CD4-positive, alpha-beta T cell treated with Interferon gamma for 1 hour (primary cell): ENCODE results near the gene ROBO4.

Experiments
- DNase-seq: peaks from one replicate; pipeline ENCODE4 v3.0.0-alpha.2; 2020

The ROBO4 gene

GRCh38 chr11:124872741-124873140 lies 24.9 kb downstream of the ROBO4 start:
- no peak for DNase-seq

- DNase-seq: no peak
These were observed 25.4 kb downstream of the ROBO4 start for GRCh38 chr11:124872280-124872679.

GRCh38 chr11:124870430-124870829 lies 27.2 kb downstream of the ROBO4 start:
- DNase-seq: no peak

GRCh38 chr11:124869856-124870387 lies 27.7 kb downstream of the ROBO4 start:
- no peak for DNase-seq

GRCh38 chr11:124869331-124869730 lies 28.3 kb downstream of the ROBO4 start:
- DNase-seq: no peak

GRCh38 chr11:124868331-124869274 lies 29.1 kb downstream of the ROBO4 start:
- DNase-seq: no peak

GRCh38 chr11:124867700-124868099 lies 30.0 kb downstream of the ROBO4 start:
- DNase-seq: no peak

GRCh38 chr11:124865902-124866851 lies 31.5 kb downstream of the ROBO4 start:
- peak; percentile 39 for DNase-seq

- no peak for DNase-seq
These were observed 32.3 kb downstream of the ROBO4 start, which contains the start of gene ROBO3 for GRCh38 chr11:124865181-124865901. Gene ROBO3, plus strand, starts transcription at chr11:124865432. Its CDS starts 146 bp downstream, at chr11:124865578.

- no peak for DNase-seq
These were observed 32.8 kb downstream of the ROBO4 start for GRCh38 chr11:124864892-124865180.

GRCh38 chr11:124864176-124864891 lies 33.3 kb downstream of the ROBO4 start:
- DNase-seq: no peak

GRCh38 chr11:124863826-124864165 lies 33.9 kb downstream of the ROBO4 start:
- no peak for DNase-seq

GRCh38 chr11:124863137-124863825 lies 34.4 kb downstream of the ROBO4 start:
- DNase-seq: no peak

GRCh38 chr11:124861670-124862069 lies 36.0 kb downstream of the ROBO4 start:
- no peak for DNase-seq

- no peak for DNase-seq
These were observed 38.5 kb downstream of the ROBO4 start for GRCh38 chr11:124859171-124859570.

GRCh38 chr11:124846070-124846673 lies 51.5 kb downstream of the ROBO4 start:
- no peak for DNase-seq

GRCh38 chr11:124844664-124845079 lies 53.0 kb downstream of the ROBO4 start:
- DNase-seq: no peak

GRCh38 chr11:124843616-124843910 lies 54.1 kb downstream of the ROBO4 start:
- DNase-seq: no peak

GRCh38 chr11:124842305-124842704 lies 55.4 kb downstream of the ROBO4 start:
- no peak for DNase-seq

GRCh38 chr11:124841840-124842239 lies 55.8 kb downstream of the ROBO4 start:
- no peak for DNase-seq

- DNase-seq: no peak
These were observed 56.5 kb downstream of the ROBO4 start for GRCh38 chr11:124841201-124841600.
